NCI-H446 (cell line): ENCODE measurements around the gene ARID1A.

Source experiments
- DNase-seq, 2 experiments: peaks; one replicate each; lab custom pipeline; 2025; lab: John Stamatoyannopoulos, UW

Gene ARID1A

GRCh38 chr1:26727476-26727875 is 31.7 kb downstream of the ARID1A start:
- DNase-seq, result no peak

GRCh38 chr1:26728645-26729044 is 32.8 kb downstream of the ARID1A start:
- DNase-seq, result no peak

GRCh38 chr1:26729633-26730032 is 33.8 kb downstream of the ARID1A start:
- DNase-seq, result no peak

GRCh38 chr1:26730695-26731094 is 34.9 kb downstream of the ARID1A start:
- no peak for DNase-seq

- no peak for DNase-seq
Measured at GRCh38 chr1:26731233-26731902, 35.6 kb downstream of the ARID1A start.

GRCh38 chr1:26733392-26733791 is 37.6 kb downstream of the ARID1A start:
- DNase-seq, result no peak

GRCh38 chr1:26733982-26734381 is 38.2 kb downstream of the ARID1A start:
- no peak for DNase-seq

- DNase-seq, result no peak
Measured at GRCh38 chr1:26734501-26735058, 38.8 kb downstream of the ARID1A start.

GRCh38 chr1:26739329-26739914 is 43.6 kb downstream of the ARID1A start:
- DNase-seq, result no peak

GRCh38 chr1:26740023-26740634 is 44.3 kb downstream of the ARID1A start:
- no peak for DNase-seq

GRCh38 chr1:26740952-26741351 is 45.1 kb downstream of the ARID1A start:
- DNase-seq, result no peak

GRCh38 chr1:26743426-26744059 is 47.7 kb downstream of the ARID1A start:
- DNase-seq, result no peak

GRCh38 chr1:26744075-26744959 is 48.5 kb downstream of the ARID1A start:
- DNase-seq, result no peak

- DNase-seq, result no peak
Measured at GRCh38 chr1:26745191-26745590, 49.4 kb downstream of the ARID1A start.

GRCh38 chr1:26747048-26747447 is 51.2 kb downstream of the ARID1A start:
- DNase-seq, result no peak

GRCh38 chr1:26748351-26748750 is 52.5 kb downstream of the ARID1A start:
- no peak for DNase-seq

GRCh38 chr1:26749458-26749857 is 53.6 kb downstream of the ARID1A start:
- DNase-seq, result no peak

GRCh38 chr1:26750428-26750827 is 54.6 kb downstream of the ARID1A start:
- DNase-seq, result no peak

- DNase-seq, result no peak
Measured at GRCh38 chr1:26752519-26752918, 56.7 kb downstream of the ARID1A start.

- no peak for DNase-seq
Measured at GRCh38 chr1:26754086-26754874, 58.5 kb downstream of the ARID1A start.

GRCh38 chr1:26758358-26758757 is 62.5 kb downstream of the ARID1A start:
- no peak for DNase-seq
